Measurements from ENCODE around the gene ARID4B. TPM values are rescaled to one million over a fixed set of nuclear protein-coding genes. Genes with fewer than 3 reads are reported as not detected.
A peak's percentile ranks its signal among the peaks of the same experiment; 100 is the strongest.

The ARID4B gene
- total and polyA plus RNA-seq, 2 of the 13 experiments (the other 11 are each of a cell fraction or from before 2014, with no cell fraction given) = 9.7 to 24.6 TPM

- TF ChIP-seq ZBTB40 (IDR thresholded peaks at IDR 0.05) (peak; percentile 6; the same call in 1 of the 2 replicates), ZBTB40 (CRISPR knock-in tag; IDR thresholded peaks at IDR 0.05) (no peak), POLR2AphosphoS5 (IDR thresholded peaks at IDR 0.05; ENCODE audit: low read depth, low read length) (peak; percentile 99), FOXO4 (CRISPR knock-in tag; conservative IDR thresholded peaks at IDR 0.05) (no peak), SPEN (CRISPR knock-in tag; IDR thresholded peaks at IDR 0.05; ENCODE audit: low read depth) (peak; percentile 74; the same call in 1 of the 2 replicates), ZNF768 (CRISPR knock-in tag; IDR thresholded peaks at IDR 0.05) (peak; percentile 56; the same call in 1 of the 2 replicates), ZNF747 (CRISPR knock-in tag; IDR thresholded peaks at IDR 0.05; ENCODE audit: borderline replicate concordance) (peak; percentile 71; the same call in 1 of the 2 replicates), KDM4B (CRISPR knock-in tag; IDR thresholded peaks at IDR 0.05) (peak; percentile 24; the same call in 1 of the 2 replicates), HOXA3 (CRISPR knock-in tag; IDR thresholded peaks at IDR 0.05) (peak; percentile 44; the same call in 1 of the 2 replicates), EEA1 (CRISPR knock-in tag; IDR thresholded peaks at IDR 0.05; ENCODE audit: borderline replicate concordance) (no peak), ZNF839 (CRISPR knock-in tag; IDR thresholded peaks at IDR 0.05; ENCODE audit: borderline replicate concordance) (no peak), DMAP1 (CRISPR knock-in tag; IDR thresholded peaks at IDR 0.05) (peak; percentile 47; the same call in 1 of the 2 replicates), ZFP62 (CRISPR knock-in tag; IDR thresholded peaks at IDR 0.05) (no peak), ARID2 (CRISPR knock-in tag; IDR thresholded peaks at IDR 0.05; ENCODE audit: borderline replicate concordance) (0 out of 2 replicates have a peak, but pooled peaks have one; percentile 53), ELF3 (CRISPR knock-in tag; IDR thresholded peaks at IDR 0.05) (no peak; the same call in 1 of the 2 replicates), ZNF614 (CRISPR knock-in tag; IDR thresholded peaks at IDR 0.05; ENCODE audit: borderline replicate concordance) (peak; percentile 26; the same call in 1 of the 2 replicates), ARNT2 (CRISPR knock-in tag; IDR thresholded peaks at IDR 0.05; ENCODE audit: low read depth) (0 out of 2 replicates have a peak, but pooled peaks have one; percentile 26)
- TF ChIP-seq, protein P1, sequence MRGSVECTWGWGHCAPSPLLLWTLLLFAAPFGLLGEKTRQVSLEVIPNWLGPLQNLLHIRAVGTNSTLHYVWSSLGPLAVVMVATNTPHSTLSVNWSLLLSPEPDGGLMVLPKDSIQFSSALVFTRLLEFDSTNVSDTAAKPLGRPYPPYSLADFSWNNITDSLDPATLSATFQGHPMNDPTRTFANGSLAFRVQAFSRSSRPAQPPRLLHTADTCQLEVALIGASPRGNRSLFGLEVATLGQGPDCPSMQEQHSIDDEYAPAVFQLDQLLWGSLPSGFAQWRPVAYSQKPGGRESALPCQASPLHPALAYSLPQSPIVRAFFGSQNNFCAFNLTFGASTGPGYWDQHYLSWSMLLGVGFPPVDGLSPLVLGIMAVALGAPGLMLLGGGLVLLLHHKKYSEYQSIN (CRISPR knock-in tag; IDR thresholded peaks at IDR 0.05; ENCODE audit: borderline replicate concordance) = no peak
Observed at GRCh38 chr1:235367000-235367908, 39.3 kb upstream of the ARID4B start, which contains the start of gene TBCE (continued).

Data from HepG2 (cell line).